ENCODE results near the gene PPP1R14C.

Gene PPP1R14C

DNA sequence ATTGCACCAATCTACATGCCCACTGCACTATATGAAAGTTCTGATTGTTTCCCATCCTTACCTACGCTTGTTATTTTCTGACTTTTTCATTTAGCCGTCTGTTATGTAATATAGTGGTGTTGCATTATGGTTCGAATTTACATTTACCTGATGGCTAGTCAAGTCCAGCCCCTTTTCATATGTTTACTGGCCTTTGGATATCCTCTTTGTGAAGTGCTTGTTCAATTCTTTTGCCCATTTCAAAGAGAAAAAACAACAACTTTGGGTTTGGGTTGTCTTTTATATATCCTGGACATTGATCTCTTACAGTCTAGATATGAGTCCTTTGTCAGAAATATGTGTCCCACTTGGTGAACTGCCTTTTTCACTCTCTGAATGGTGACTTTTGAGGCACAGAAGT lies 21.1 kb downstream of the PPP1R14C start:
- no peak for TF ChIP-seq CTCF (IDR thresholded peaks at IDR 0.05; ENCODE audit: control insufficient read depth, extremely low read depth, insufficient read depth)
- H3K4me3 ChIP-seq (ENCODE audit: low read depth, low read length), result no peak overlapping the region
- no peak for DNase-seq (ENCODE audit: low read depth)

- no peak for TF ChIP-seq CTCF (IDR thresholded peaks at IDR 0.05; ENCODE audit: control insufficient read depth, extremely low read depth, insufficient read depth)
- no peak overlapping the region for H3K4me3 ChIP-seq (ENCODE audit: low read depth, low read length)
- no peak for DNase-seq (ENCODE audit: low read depth)
Observed at GRCh38 chr6:150165020-150165702, 22.3 kb downstream of the PPP1R14C start.

DNA sequence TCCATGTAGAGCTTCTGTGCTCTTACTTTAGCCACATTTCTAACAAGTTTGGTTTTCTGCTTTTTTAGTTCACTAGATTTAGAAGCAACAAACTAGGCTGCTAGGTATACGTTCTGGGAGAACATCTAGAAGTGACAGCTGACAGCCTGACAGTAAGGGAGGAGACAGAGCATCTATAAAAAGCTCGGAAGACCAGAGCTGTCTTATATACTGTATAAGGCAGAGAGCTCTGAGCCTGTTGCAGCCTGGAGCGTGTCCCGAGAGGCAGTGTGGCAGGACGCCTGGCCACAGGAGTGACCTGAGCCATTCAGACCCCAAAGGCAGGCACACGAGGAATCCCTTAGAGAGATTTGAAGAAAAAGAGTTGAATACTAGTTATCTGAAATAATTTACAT lies 24.6 kb downstream of the PPP1R14C start:
- H3K4me3 ChIP-seq (ENCODE audit: low read depth, low read length), result no peak overlapping the region
- no peak for DNase-seq (ENCODE audit: low read depth)
- no peak for TF ChIP-seq CTCF (IDR thresholded peaks at IDR 0.05; ENCODE audit: control insufficient read depth, extremely low read depth, insufficient read depth)

- no peak for DNase-seq (ENCODE audit: low read depth)
- no peak for TF ChIP-seq CTCF (IDR thresholded peaks at IDR 0.05; ENCODE audit: control insufficient read depth, extremely low read depth, insufficient read depth)
- no peak overlapping the region for H3K4me3 ChIP-seq (ENCODE audit: low read depth, low read length)
Observed at GRCh38 chr6:150169181-150169580, 26.3 kb downstream of the PPP1R14C start.

GRCh38 chr6:150169609-150170008 lies 26.8 kb downstream of the PPP1R14C start:
- DNase-seq (ENCODE audit: low read depth), result no peak
- TF ChIP-seq CTCF (IDR thresholded peaks at IDR 0.05; ENCODE audit: control insufficient read depth, extremely low read depth, insufficient read depth), result no peak
- no peak overlapping the region for H3K4me3 ChIP-seq (ENCODE audit: low read depth, low read length)

- H3K4me3 ChIP-seq (ENCODE audit: low read depth, low read length), result no peak overlapping the region
- no peak for TF ChIP-seq CTCF (IDR thresholded peaks at IDR 0.05; ENCODE audit: control insufficient read depth, extremely low read depth, insufficient read depth)
- DNase-seq (ENCODE audit: low read depth), result no peak
Observed at GRCh38 chr6:150172929-150173328, 30.1 kb downstream of the PPP1R14C start.

- no peak for TF ChIP-seq CTCF (IDR thresholded peaks at IDR 0.05; ENCODE audit: control insufficient read depth, extremely low read depth, insufficient read depth)
- no peak for DNase-seq (ENCODE audit: low read depth)
- no peak overlapping the region for H3K4me3 ChIP-seq (ENCODE audit: low read depth, low read length)
Observed at GRCh38 chr6:150175586-150176151, 32.8 kb downstream of the PPP1R14C start.
